RWPE1 (cell line): ENCODE results near the gene ADCY7.

Source experiments
- CTCF ChIA-PET: fragments of 350-600 bp; sonication (Branson Sonifier 250); formaldehyde crosslinking; extraction: SDS; loops from one replicate; lab custom pipeline; 2021; lab: Yijun Ruan, JAX
- POLR2A ChIA-PET: fragments of 400-600 bp; formaldehyde crosslinking; extraction: SDS; loops from one replicate; lab custom pipeline; 2020; ENCODE audit warnings: antibody characterized with exemption; ENCODE audit not compliant: low non-redundant PET; lab: Yijun Ruan, JAX
- DNase-seq: peaks from one replicate; pipeline ENCODE4 v3.0.0; 2012; ENCODE audit warnings: low spot score
- H3K27ac ChIP-seq: fragments of 450-650 bp; 2 replicates; pipeline ENCODE4 v1.5.1; 2017
- TF ChIP-seq, protein P1 (sequence below): fragments of 450-650 bp; conservative IDR thresholded peaks from 2 replicates; pipeline ENCODE4 v1.5.1; 2017; ENCODE audit warnings: low read depth, mild to moderate bottlenecking

The ADCY7 gene

DNA sequence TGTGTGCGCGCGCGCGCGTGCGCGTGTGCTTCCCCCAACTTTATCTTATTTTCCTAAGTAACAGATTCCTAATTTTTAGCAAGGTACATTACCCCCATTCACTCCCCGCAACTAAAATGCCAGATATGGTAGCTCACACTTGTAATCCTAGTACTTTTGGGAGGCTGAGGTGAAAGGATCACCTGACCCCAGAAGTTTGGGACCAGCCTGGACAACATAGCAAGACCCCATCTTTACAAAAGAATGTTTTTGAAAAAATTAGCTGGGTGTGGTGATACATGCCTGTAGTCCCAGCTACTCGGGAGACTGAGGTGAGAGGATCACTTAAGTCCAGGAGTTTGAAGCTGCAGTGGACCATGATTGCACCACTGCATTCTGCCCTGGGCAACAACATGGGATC is 97.3 kb downstream of the ADCY7 start:
- ChIA-PET CTCF (interaction anchor here (0.7 to 1.1 kb wide), 2 partner anchors 9 to 190 kb away, joined by 3 to 4 read pairs; no protein-coding TSS in a partner anchor), POLR2A (no interaction called here)
- H3K27ac ChIP-seq, result no peak overlapping the region
- TF ChIP-seq, protein P1, sequence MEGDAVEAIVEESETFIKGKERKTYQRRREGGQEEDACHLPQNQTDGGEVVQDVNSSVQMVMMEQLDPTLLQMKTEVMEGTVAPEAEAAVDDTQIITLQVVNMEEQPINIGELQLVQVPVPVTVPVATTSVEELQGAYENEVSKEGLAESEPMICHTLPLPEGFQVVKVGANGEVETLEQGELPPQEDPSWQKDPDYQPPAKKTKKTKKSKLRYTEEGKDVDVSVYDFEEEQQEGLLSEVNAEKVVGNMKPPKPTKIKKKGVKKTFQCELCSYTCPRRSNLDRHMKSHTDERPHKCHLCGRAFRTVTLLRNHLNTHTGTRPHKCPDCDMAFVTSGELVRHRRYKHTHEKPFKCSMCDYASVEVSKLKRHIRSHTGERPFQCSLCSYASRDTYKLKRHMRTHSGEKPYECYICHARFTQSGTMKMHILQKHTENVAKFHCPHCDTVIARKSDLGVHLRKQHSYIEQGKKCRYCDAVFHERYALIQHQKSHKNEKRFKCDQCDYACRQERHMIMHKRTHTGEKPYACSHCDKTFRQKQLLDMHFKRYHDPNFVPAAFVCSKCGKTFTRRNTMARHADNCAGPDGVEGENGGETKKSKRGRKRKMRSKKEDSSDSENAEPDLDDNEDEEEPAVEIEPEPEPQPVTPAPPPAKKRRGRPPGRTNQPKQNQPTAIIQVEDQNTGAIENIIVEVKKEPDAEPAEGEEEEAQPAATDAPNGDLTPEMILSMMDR, result no peak
- no peak for DNase-seq

DNA sequence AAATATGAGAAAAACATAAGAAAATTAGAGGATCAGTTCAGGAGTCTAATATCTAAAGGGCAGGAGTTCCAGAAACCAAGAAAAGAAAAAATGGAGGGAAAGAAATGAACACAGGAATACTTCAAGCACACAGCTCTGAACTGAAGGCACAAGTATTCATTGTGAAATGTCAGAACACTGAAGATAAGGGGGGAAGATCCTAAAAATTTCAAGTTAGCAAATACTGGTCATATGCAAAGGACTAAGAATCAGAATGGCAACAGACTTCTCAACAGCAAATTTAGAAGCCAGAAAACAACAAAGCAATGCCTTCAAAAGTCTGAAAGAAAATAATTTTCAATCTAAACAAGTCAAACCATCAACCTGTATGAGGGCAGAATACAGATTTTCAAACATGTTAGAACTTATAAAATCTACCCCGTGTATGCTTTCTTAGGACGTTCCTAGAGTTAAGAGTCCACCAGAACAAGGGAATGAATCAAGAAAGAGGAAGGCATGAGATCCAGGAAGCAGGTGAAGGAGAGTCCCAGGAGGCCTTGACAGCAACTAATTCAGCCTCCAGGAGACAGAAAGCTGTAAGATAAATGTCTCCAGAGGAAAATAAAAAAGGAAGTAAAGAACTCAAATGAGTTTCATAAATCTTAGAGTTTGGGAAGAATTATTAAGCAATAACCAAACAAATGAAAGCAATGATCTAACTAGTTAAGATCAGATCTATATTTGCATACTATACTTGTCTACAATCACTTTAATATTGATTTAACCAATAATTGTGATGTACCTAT is 99.6 kb downstream of the ADCY7 start:
- TF ChIP-seq, protein P1, result no peak
- H3K27ac ChIP-seq, result no peak overlapping the region
- CTCF ChIA-PET, result no interaction called here
- no peak for DNase-seq
- POLR2A ChIA-PET, result no interaction called here
